Kidney capillary endothelial cell (primary cell): Measurements from ENCODE around the gene SIAE.

Source experiments
- DNase-seq: peaks from one replicate; pipeline ENCODE4 v3.0.0-alpha.2; 2018; ENCODE audit warnings: low spot score

The SIAE gene

GRCh38 chr11:124673333-124674167 is at the start of gene SIAE, which contains the start of gene SPA17:
Gene SIAE (minus strand): TSS chr11:124673739. CDS start chr11:124673708, 31 bp downstream.
Gene SPA17 (plus strand): TSS chr11:124673904. CDS start chr11:124675265, 1,361 bp downstream.
- DNase-seq: peak; percentile 88

GRCh38 chr11:124722176-124722575 is 48.6 kb upstream of the SIAE start:
- no peak for DNase-seq

GRCh38 chr11:124719534-124719933 is 46.0 kb upstream of the SIAE start:
- DNase-seq: no peak

GRCh38 chr11:124718801-124719200 is 45.3 kb upstream of the SIAE start:
- no peak for DNase-seq

GRCh38 chr11:124717786-124718651 is 44.5 kb upstream of the SIAE start:
- DNase-seq: peak; percentile 40

- DNase-seq: peak; percentile 42
Measured at GRCh38 chr11:124717421-124717785, 43.9 kb upstream of the SIAE start.

- peak; percentile 70 for DNase-seq
Measured at GRCh38 chr11:124716591-124716990, 43.1 kb upstream of the SIAE start.

GRCh38 chr11:124712392-124712791 is 38.9 kb upstream of the SIAE start:
- DNase-seq: no peak

- DNase-seq: no peak
Measured at GRCh38 chr11:124707829-124708228, 34.3 kb upstream of the SIAE start.

- DNase-seq: no peak
Measured at GRCh38 chr11:124700028-124700427, 26.5 kb upstream of the SIAE start.

- DNase-seq: no peak
Measured at GRCh38 chr11:124699547-124699946, 26.0 kb upstream of the SIAE start.

GRCh38 chr11:124693142-124693541 is 19.6 kb upstream of the SIAE start:
- no peak for DNase-seq

- DNase-seq: no peak
Measured at GRCh38 chr11:124682443-124682842, 8.9 kb upstream of the SIAE start.

- no peak for DNase-seq
Measured at GRCh38 chr11:124681421-124681820, 7.9 kb upstream of the SIAE start.

GRCh38 chr11:124678416-124678815 is 4.9 kb upstream of the SIAE start:
- DNase-seq: no peak

GRCh38 chr11:124676386-124676785 is 2.8 kb upstream of the SIAE start:
- no peak for DNase-seq

GRCh38 chr11:124674571-124674970 is 1.0 kb upstream of the SIAE start:
- DNase-seq: no peak

- no peak for DNase-seq
Measured at GRCh38 chr11:124674168-124674517, 604 bp upstream of the SIAE start.

GRCh38 chr11:124672536-124673215 is 863 bp downstream of the SIAE start:
- no peak for DNase-seq

- no peak for DNase-seq
Measured at GRCh38 chr11:124670732-124671131, 2.8 kb downstream of the SIAE start.

- DNase-seq: peak; percentile 67
Measured at GRCh38 chr11:124669193-124669592, 4.3 kb downstream of the SIAE start.

- no peak for DNase-seq
Measured at GRCh38 chr11:124667601-124668000, 5.9 kb downstream of the SIAE start.
